Measurements from ENCODE around the gene PPHLN1. TPM values are rescaled to one million over a fixed set of nuclear protein-coding genes. Genes with fewer than 3 reads are reported as not detected.

PPHLN1 gene
- total and polyA plus RNA-seq, 5 donors: 39.2 to 48.8 (median 42.4) TPM

DNA sequence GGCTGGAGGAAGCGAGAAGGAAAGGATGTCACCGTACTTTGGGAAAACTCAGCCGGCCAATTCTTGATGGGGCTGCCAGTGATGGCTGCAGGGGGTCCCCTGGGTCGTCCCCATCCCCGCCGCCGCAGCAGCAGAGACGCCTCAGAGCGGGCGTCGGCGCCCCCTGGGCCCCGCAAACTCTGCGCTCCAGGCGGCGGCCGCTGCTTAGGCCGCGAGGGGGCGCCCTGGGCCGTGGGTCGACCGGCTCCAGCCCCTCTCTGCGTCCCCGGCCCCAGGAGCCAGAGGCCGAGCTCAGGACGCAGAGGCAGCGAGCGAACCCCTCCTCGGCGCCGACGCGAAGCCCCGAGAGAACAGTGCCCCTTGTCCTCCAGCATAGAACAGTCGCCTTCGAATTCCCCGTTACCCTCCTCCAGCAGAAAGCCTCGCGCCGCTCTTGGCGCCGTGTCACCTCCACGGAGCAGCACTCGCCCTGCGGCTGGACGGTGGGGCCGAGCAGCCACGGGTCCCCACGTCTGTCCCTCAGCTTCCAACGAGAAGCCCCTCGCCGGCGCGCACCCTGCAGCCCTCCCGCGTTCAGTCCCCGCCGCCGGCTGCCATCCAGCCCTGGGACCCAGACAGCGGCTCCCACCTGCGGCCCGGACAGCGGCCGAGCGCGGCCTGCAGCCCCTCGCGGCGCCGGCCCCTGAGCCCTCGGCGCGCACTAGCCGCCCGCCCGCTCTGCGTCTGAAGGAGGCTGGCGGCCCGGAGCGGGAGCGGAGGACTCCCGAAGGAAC is 157.0 kb downstream of the PPHLN1 start:
- Histone ChIP-seq H3K4me1 (ENCODE audit: control insufficient read depth, insufficient read depth, low read length) (peaks cover 3% of the 10 kb centered on the region), H3K9me3 (ENCODE audit: control insufficient read depth, low read length) (no peaks in the 10 kb centered on the region), H3K27ac (ENCODE audit: low read length) (peak overlapping the region; percentile 94), H3K4me3 (ENCODE audit: low read length) (peak overlapping the region; percentile 79), H3K27me3 (ENCODE audit: control insufficient read depth, insufficient read depth) (no peaks in the 10 kb centered on the region)
- intact Hi-C loops (cut with DNase I): loop anchor here (2.0 to 5.0 kb wide), 4 partner anchors 84 to 849 kb away; no protein-coding TSS in a partner anchor
- under 1% methylated on average over 83 of the region's 83 CpGs for WGBS
- ATAC-seq: peak; percentile 92 to 93
- peak; percentile 78 to 93 (median 91) for DNase-seq

DNA sequence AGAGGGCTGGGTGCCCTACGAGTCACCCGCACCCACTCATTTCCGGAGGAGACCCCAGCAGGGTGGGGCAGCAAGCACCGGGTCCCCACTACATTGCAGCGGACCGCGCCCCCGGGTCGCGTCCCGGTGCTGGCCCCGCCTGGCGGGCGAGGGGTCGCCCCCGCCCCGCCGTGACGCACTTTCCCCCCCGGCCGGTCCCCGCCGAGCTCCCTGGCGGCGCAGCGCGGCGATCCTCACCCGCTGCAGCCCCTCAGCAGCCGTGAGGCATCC is 157.5 kb downstream of the PPHLN1 start:
- intact Hi-C loops (cut with DNase I): loop anchor here (2.0 to 5.0 kb wide), 4 partner anchors 84 to 849 kb away; no protein-coding TSS in a partner anchor
- ATAC-seq (peak; percentile 51 to 68), DNase-seq (peak; percentile 57 to 79 (median 67))
- Histone ChIP-seq H3K4me3 (ENCODE audit: low read length) (peak overlapping the region; percentile 79), H3K9me3 (ENCODE audit: control insufficient read depth, low read length) (no peaks in the 10 kb centered on the region), H3K4me1 (ENCODE audit: control insufficient read depth, insufficient read depth, low read length) (peaks cover 3% of the 10 kb centered on the region), H3K27me3 (ENCODE audit: control insufficient read depth, insufficient read depth) (no peaks in the 10 kb centered on the region), H3K27ac (ENCODE audit: low read length) (peak overlapping the region; percentile 94)
- WGBS: 1% methylated on average over 30 of the region's 30 CpGs

DNA sequence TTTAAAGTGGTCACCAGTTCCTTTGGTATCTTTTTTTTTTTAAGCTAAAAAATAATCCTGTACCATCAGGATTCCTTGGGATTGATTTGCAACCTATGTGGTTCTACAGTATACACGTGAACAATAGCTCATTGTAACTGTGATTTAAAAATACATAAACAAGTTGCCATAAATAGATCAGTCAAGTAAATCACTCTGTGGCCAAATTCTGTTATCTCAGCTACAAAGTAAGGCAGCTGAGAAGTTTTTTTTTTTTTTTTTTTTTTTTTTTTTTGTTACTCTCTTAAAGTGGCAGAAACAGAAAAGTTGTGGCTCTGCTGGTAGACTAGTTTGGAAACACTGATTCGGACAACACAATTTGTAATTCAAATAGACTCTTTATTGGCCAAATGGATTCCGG is 159.0 kb downstream of the PPHLN1 start:
- H3K27me3 ChIP-seq (ENCODE audit: control insufficient read depth, insufficient read depth): no peaks in the 10 kb centered on the region
- peaks cover 3% of the 10 kb centered on the region for H3K4me1 ChIP-seq (ENCODE audit: control insufficient read depth, insufficient read depth, low read length)
- no peaks in the 10 kb centered on the region for H3K9me3 ChIP-seq (ENCODE audit: control insufficient read depth, low read length)
- H3K27ac ChIP-seq (ENCODE audit: low read length): no peak overlapping the region
- H3K4me3 ChIP-seq (ENCODE audit: low read length): no peak overlapping the region
- WGBS: 24% methylated on average over 3 of the region's 3 CpGs
- intact Hi-C loops (cut with DNase I): loop anchor here in 3 of 4 donors (2.0 to 5.0 kb wide), 4 partner anchors 80 to 847 kb away; no protein-coding TSS in a partner anchor
- ATAC-seq (no peak), DNase-seq (no peak)

DNA sequence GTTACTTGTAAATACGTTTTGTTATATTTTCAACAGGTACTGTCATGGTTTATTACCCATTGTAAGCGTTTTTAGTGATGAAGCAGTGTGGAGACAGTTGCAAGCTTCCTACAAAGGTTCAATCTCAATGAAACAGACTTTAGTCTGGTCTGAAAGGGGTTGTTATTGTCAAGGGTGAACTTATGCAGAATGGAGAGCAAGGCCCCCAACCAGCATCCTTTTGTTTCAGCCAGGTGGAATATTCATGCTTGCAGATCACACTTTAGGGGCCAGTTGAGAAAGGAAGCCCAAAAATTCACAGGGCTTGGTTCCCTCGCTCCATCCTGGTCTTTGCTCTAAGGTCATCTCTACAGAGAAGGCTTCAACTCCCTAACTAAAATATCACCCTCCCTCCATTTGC is 159.9 kb downstream of the PPHLN1 start:
- Histone ChIP-seq H3K4me3 (ENCODE audit: low read length) (no peak overlapping the region), H3K27ac (ENCODE audit: low read length) (no peak overlapping the region), H3K27me3 (ENCODE audit: control insufficient read depth, insufficient read depth) (no peaks in the 10 kb centered on the region), H3K4me1 (ENCODE audit: control insufficient read depth, insufficient read depth, low read length) (peaks cover 3% of the 10 kb centered on the region), H3K9me3 (ENCODE audit: control insufficient read depth, low read length) (no peaks in the 10 kb centered on the region)
- intact Hi-C loops (cut with DNase I): loop anchor here in 1 of 4 donors (2.0 kb wide), 1 partner anchor 79 kb away; no protein-coding TSS in a partner anchor
- WGBS: 78% methylated on average over 3 of the region's 3 CpGs
- no peak for DNase-seq
- no peak for ATAC-seq

DNA sequence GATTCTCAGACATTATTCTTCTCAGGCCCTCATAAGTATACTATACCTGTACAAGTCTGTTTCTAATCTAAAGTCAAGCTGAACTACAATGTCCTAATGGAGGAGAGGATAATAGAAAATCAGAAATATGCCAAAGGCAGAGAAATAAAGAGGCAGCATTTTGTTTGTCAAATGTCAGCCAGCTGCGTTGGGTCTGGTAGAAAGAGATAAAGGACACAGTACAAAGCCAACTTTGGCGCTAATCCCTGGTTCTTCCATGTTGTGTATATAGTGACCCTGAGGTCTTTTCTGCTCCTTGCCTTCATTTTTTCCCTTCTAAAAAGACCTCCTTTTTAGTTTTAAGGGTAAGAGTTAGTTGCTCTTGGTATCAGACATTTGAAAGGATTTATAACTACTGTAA is 160.4 kb downstream of the PPHLN1 start:
- ATAC-seq: no peak
- Histone ChIP-seq H3K4me3 (ENCODE audit: low read length) (no peak overlapping the region), H3K9me3 (ENCODE audit: control insufficient read depth, low read length) (no peaks in the 10 kb centered on the region), H3K4me1 (ENCODE audit: control insufficient read depth, insufficient read depth, low read length) (peaks cover 3% of the 10 kb centered on the region), H3K27me3 (ENCODE audit: control insufficient read depth, insufficient read depth) (no peaks in the 10 kb centered on the region), H3K27ac (ENCODE audit: low read length) (no peak overlapping the region)
- 44% methylated on average over 2 of the region's 2 CpGs for WGBS
- intact Hi-C loops (cut with DNase I): no loop called here
- DNase-seq: no peak

DNA sequence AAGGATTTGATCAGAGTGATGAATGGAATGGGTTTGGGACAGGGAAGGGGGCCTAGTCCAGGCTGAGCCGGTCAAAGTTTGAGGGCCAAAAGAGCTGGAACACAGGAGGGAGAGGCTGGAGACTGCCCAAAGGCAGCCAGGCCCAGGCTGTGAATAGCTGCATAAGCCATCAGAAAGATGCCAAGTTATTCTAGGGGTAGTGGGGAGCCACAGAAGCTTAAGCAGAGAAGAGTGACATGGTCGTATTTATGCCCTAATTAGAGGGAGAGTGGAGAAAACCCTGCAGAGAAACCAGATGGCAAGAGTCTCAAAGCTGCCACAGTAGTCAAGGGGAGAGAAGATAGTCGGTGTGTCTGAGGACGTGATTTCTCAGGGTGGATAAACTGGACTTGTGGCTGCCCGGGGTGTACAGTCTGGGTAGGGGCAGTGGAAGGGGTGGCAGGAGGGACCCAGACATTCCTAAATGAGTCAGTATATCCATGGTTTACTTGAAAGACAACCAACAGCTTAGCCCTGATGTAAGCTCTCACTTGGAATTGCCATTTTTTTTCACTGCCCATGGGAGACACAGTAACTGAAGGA is 164.4 kb downstream of the PPHLN1 start:
- no peaks in the 10 kb centered on the region for H3K9me3 ChIP-seq (ENCODE audit: control insufficient read depth, low read length)
- WGBS: 78% methylated on average over 5 of the region's 5 CpGs
- no peaks in the 10 kb centered on the region for H3K27me3 ChIP-seq (ENCODE audit: control insufficient read depth, insufficient read depth)
- intact Hi-C loops (cut with DNase I): no loop called here
- H3K4me1 ChIP-seq (ENCODE audit: control insufficient read depth, insufficient read depth, low read length): peaks cover 3% of the 10 kb centered on the region
- H3K27ac ChIP-seq (ENCODE audit: low read length): no peak overlapping the region
- ATAC-seq (no peak), DNase-seq (no peak)
- H3K4me3 ChIP-seq (ENCODE audit: low read length): no peak overlapping the region

Small RNA genes within 50 kb of the gene (microRNA-seq; reads per million reads assigned to microRNA genes)
- gene MIR7851: 0.54 to 0.84 reads per million in 2 donors

Other genes starting within 250 kb of the PPHLN1 start
- gene GXYLT1, start 181.3 kb upstream of the PPHLN1 start, total RNA-seq: 1 to 10 TPM; 5.7 to 8.2 (median 6.2) TPM
- 2.0 TPM for gene GXYLT1, start 181.3 kb upstream of the PPHLN1 start, polyA plus RNA-seq
- gene YAF2, start 87.9 kb upstream of the PPHLN1 start, total RNA-seq: 10 to 100 TPM; 82.0 to 93.9 (median 87.2) TPM
- 42.6 TPM for gene YAF2, start 87.9 kb upstream of the PPHLN1 start, polyA plus RNA-seq
- gene ZCRB1, start 73 bp upstream of the PPHLN1 start, total RNA-seq: 10 to 100 TPM; 52.3 to 59.6 (median 56.9) TPM
- 42.8 TPM for gene ZCRB1, start 73 bp upstream of the PPHLN1 start, polyA plus RNA-seq

All from right cardiac atrium (tissue), 5 donors.